CD4-positive, alpha-beta T cell treated with Interleukin-15 for 4 hours (primary cell): ENCODE data around the gene RANBP10.
"Not testable (repeated sequence)": the region's sequence is repeated elsewhere in the genome, so short reads cannot be mapped to it uniquely, and the experiment has no call there.

Experiments used
- DNase-seq: peaks from one replicate; pipeline ENCODE4 v3.0.0-alpha.2; 2020; ENCODE audit warnings: low spot score

Gene RANBP10

DNA sequence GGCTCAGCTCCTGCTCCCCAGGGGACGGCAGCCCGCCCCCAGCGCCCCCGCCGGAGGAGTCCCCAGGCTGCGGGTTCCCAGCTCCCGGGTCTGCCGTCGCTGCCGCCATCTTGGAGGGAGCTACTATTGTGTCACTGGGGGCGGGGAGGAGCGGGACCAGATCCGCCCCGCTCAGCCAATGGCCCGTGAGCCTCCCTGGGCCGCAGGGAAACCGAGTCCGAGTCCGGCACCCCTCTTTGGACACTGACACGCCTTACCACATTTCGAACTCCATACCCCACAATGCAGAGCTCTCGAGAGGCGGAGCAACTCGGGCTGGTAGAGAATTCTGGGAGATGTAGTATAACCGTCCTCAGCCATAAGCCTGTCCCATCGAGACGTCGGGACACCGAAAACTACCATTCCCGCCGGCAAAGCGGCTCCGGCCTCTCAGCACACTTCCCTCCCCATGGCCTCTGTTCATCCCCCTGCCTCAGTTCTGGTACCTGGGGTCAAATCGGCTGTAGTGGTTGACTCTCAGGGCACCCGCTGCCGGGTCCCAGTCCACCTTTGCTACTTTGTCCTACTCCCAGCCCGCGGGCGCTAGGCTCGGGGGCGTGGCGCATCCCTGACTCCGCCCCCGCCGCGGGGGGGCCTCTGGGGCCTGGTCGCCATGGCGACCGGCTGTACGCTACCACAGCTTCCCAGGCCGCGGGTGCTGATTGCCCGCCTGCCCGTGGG is at the start of gene RANBP10, which contains the start of gene TSNAXIP1:
RANBP10 (minus strand) TSS at position 133 of the 720 bp plus-strand sequence; CDS start at position 109, 24 bp downstream.
TSNAXIP1 (plus strand) TSS at position 462 of the 720 bp plus-strand sequence. CDS start 261 bp downstream, outside the sequence.
- DNase-seq, result peak; percentile 98

DNA sequence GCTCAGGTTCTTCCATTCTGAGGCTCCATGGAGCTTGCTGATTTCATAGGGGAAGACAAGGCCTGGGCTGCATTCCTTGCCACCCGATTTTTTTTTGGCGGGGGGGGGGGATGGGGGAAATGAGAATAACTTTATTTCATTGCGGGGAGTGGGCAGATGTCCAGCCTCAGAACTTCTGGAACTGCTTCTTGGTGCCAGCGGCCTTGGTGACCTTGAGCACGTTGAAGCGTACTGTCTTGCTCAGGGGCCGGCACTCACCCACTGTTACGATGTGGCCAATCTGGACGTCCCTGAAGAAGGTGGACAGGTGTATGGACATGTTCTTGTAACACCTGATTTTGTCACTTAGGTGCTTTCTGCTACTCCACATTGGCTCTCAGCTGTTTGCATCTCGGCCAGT is 49.4 kb upstream of the RANBP10 start:
- DNase-seq, result no peak

DNA sequence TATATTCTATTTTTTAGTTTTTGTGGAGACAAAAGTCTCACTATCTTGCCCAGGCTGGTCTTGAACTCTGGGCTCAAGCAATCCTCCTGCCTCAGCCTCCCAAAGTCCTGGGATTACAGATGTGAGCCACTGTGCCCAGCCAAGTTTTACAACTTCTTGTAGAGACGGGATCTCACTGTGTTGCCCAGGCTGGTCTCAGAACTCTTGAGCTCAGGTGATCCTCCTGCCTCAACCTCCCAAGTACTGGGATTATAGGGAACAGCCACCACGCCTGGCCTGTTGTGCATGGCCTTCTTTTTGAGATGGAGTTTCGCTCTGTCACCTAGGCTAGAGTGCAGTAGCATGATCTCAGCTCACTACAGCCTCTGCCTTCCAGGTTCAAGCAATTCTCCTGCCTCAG is 47.3 kb upstream of the RANBP10 start:
- no peak for DNase-seq

DNA sequence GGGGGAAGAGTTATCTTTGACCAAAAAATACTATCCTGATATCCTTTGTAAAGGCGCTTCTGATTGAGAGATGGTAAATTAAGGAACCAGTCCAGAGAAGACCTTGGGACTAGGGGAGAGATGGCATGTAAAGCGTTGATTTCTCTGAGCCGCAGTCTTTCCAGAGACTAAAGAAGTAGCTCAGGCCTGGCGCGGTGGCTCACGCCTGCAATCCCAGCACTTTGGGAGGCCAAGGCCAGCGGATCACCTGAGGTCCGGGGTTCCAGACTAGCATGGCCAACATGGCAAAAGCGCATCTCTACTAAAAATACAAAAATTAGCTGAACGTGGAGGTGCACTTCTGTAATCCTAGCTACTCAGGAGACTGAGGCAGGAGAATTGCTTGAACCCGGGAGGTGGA is 41.8 kb upstream of the RANBP10 start:
- no peak for DNase-seq

DNA sequence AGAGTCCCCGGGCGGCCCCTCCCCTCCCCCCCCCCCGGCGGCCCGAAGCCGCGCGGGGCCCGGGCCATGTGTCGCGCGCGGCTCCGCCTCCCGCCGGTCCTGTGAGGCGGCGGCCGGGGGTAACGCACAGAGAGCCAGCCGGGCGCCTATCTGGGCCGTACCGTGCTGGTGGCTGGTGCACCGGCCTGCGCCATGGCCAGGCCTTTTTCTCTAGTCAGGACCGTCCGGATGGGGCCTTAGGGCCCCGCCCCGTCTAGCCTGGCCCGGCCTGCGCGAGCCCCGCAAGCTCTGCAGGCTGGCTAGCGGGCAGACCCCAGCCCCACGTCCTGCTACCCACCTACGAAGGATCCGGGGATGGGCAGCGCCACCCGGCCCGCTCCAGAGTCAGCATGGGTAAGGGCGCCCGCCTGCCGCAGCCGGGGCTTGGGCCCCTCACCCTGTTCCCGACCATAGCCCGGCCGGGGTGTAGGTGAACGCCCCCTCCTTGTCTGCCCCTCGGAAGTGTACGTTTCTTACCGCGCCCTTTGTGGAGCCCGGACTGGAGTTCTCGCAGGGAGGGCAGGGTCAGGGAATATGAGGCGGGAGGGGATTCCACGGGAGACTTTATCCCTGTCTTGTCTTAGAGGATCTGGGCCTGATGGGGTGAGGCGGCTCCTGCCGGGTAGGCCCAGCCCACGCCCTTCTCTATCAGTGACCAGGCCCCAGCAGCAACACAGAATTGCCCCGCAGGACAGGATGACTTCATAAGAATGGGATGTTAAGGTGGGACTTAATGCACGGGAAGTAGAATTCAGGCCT is 40.9 kb upstream of the RANBP10 start, which contains the start of gene CENPT:
CENPT (minus strand) TSS at position 630 of the 798 bp plus-strand sequence. CDS start 13,834 bp downstream, outside the sequence.
- peak; percentile 59 for DNase-seq

DNA sequence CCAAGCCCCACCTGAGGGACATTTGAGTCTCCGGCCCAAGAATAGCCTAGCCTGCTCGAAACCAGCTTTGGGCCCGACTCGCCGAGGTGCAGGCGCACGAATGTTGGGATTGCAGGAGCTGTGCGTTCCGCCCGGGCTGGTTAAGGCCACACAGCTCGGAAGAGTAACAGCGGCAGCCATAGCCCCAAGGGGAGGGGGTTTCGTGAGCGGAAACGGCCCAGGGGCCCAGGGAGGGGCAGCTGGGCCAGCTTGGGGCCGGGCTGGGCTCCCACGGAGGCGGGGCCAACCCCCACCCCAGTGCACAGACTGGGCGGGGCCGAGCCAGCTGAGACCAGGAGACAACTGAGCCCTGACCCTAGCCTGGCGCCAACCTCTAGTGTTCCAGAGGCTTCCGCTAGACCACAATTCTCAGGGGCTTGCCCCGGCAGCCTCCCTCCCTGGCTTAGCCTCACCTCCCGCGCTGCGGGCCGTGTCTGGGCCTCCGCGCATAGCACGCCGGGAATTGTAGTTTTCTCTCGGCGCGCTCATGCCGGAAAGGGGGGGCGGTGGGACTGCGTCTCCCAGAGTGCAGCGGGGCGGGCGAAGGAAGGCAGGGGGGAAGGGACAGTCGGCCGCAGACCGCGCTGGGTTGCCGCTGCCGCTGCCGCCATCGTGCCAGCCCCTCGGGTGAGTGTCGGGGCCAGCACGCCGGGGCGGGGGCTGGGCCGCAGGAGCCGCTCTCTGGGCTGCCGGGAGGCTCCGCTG is 40.1 kb upstream of the RANBP10 start, which contains the start of gene NUTF2:
NUTF2 (plus strand) TSS at position 614 of the 744 bp plus-strand sequence. CDS start 18,198 bp downstream, outside the sequence.
- DNase-seq, result peak; percentile 95

DNA sequence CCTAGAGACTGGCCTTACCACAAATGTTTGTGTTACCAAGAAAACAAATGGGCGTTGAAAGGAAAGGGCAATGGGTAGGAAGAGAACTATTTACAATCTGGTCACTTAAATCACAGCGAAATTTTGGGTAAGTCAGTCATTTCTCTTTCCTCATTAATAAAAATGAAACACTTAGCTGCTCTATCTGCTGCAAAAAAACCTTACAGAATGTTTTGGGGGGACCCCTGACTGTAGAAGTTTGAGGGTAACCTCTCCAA is 39.6 kb upstream of the RANBP10 start:
- DNase-seq, result no peak

DNA sequence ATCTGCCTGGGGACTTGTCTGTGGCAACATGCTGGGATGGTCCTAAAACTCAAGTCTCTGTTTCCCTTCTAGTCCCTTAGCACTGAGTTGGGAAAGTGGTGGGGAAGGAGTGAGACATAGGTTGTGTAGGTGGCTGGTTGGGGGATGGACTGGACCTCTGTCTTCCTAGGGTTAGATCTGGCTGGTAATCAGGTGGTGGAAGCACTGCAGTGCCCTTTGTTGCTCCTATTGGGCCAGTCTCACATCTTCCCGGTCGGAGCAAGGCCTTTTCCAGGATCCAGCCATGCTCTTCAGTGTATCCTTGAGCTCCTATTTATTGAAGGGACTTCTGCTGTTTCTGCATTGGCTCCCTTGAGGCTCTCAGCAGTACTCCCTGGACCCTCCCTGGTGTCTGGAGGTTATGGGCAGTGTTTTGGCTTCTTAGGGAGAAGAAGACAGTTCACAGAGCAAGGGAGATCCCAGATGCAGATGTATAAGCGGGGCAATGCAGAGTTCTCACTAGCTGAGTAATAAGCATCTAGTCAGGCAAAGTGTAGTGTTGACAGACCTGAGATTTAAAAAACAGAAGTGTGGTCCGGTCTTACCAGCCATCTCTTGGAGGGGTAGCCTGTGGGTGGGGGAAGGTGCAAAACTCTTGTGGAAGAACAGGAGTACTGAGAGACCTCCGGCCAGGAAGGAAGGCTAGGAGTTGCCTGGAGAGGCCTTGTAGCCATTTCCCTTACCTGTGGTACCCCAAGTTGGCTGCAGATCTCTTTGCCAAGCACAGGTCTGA is 39.1 kb upstream of the RANBP10 start:
- DNase-seq, result no peak

DNA sequence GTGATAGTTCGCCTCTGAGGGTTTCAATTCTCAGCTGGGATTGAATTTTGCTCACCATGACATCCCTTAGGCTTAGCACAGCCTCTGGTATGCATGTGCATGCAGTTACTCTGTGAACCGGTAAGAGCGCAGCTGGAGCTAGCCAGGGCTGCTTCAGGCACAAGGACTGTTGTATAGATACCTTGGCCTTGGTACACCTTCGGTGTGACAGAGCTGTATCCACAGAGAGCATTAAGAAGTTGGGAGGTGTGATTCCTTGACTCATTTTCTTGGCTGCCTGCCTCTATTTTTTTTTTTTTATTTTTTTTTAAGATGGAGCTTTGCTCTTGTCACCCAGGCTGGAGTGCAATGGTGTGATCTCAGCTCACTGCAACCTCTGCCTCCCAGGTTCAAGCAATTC is 38.1 kb upstream of the RANBP10 start:
- DNase-seq, result no peak

DNA sequence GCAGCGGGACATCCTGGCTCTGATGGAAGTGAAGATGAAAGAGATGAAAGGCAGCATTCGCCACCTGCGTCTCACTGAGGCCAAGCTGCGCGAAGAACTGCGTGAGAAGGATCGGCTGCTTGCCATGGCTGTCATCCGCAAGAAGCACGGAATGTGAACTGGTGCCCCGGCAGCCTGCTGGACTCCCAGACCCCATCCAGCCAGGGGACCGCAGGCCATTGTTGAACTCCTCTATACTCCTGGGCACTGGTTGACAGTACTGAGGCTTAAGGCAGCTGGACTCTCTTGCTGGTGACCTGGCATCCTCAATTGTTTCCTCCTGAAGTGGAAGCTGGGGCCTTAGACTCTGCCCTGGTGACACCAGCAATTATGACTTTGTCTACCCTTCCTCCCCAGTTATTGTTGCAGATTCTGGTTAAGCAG is 37.0 kb upstream of the RANBP10 start:
- DNase-seq, result no peak

DNA sequence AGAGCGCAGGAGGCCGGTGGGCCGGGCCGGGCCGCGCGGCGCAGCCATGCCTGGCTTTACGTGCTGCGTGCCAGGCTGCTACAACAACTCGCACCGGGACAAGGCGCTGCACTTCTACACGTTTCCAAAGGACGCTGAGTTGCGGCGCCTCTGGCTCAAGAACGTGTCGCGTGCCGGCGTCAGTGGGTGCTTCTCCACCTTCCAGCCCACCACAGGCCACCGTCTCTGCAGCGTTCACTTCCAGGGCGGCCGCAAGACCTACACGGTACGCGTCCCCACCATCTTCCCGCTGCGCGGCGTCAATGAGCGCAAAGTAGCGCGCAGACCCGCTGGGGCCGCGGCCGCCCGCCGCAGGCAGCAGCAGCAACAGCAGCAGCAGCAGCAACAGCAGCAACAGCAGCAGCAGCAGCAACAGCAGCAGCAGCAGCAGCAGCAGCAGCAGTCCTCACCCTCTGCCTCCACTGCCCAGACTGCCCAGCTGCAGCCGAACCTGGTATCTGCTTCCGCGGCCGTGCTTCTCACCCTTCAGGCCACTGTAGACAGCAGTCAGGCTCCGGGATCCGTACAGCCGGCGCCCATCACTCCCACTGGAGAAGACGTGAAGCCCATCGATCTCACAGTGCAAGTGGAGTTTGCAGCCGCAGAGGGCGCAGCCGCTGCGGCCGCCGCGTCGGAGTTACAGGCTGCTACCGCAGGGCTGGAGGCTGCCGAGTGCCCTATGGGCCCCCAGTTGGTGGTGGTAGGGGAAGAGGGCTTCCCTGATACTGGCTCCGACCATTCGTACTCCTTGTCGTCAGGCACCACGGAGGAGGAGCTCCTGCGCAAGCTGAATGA is 36.4 kb upstream of the RANBP10 start:
- DNase-seq, result peak; percentile 61

DNA sequence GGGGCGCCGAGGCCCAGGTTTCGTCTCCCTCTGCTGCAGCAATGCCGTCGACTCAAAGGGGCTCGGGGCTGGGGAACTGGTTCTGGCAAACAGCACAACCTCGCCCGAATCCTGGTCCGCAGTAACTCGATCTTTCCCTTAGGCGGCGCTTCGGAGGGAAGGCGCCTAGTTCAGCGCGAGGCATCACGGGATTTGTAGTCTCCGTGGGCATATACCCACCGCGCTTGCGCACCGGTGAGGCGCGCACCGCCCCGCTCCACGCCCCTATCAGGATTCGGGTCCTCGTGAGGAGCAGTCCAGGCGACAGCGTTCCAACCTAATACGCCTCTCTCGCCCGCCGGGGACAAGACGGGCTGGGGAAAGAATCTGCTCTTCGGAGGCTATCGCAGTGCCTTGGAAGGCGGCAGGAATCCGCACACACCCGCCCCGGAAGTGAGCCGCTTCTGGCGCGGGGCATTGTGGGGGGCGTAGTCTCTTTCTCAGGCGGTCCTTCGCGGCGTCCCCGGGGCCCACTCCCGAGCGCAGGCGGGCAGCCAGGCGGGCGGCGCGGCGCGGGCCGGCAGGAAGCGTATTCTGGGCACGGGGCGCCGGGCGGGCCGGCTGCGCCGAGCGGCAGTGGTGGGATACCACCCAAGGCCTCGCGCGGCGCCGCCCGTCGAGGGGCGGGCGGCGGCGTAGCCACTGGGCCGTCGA is 35.6 kb upstream of the RANBP10 start, which contains the start of gene THAP11:
THAP11 (plus strand) TSS at position 505 of the 693 bp plus-strand sequence. CDS start 235 bp downstream, outside the sequence.
- peak; percentile 96 for DNase-seq

DNA sequence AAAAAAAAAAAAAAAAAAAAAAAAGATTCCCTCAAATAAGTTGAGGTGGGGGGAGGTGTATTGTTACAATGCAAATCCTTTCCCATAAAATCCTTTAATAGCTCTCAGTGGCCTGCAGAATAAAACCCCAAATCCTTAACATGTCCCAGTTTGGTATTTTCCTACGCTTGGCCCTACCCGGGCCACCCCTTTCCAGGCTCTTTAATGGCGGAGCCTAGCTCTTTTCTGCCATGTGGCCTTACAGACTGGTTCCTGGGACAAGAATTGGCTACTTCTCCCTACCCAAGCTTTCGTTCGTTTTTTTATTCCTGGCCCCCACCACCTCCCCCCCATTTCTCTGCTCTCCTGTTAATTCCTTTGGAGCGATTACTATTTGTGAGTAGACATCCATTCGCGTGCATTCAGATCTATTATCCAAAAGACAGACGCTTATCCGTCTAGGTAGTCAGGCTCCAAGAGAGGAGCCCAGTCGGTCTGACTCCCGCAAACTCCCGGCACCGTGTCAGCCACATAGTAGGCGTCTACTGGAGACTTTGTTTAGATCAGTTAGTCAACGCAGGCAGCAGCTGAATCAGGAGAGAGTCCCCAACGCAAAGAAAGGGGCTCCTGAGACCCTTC is 34.9 kb upstream of the RANBP10 start:
- no peak for DNase-seq

DNA sequence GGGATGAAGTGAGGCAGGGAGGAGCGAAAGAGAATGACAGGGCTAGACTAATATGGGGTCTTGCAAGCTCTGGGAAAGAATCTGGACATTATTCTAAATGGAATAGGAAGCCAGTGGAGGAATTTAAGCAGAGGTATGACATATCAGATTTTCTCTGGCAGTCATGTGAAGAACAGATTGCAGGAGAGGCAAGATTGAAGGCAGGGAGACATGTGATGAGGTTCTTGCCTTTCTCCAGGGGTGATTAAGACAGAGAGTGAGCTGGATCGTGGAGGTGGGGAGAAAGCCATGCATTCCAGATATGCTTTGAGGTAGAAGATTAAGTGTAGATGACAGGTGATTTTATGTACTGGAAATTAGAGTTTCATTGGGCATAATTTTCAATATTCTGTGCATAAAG is 31.5 kb upstream of the RANBP10 start:
- DNase-seq, result no peak

DNA sequence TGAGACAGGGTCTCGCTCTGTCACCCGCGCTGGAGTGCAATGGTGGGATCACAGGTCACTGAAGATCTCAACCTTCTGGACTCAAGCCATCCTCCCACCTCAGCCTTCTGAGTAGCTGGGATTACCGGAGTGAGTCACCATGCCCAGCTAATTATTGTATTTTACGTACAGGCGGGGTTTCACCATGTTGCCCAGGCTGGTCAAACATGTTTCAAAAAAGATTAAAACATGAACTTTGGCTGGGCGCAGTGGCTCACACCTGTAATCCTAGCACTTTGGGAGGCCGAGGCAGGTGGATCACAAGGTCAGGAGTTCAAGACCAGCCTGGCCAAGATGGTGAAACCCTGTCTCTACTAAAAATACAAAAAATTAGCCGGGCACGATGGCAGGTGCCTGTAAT is 30.8 kb upstream of the RANBP10 start:
- not testable (repeated sequence) for DNase-seq

DNA sequence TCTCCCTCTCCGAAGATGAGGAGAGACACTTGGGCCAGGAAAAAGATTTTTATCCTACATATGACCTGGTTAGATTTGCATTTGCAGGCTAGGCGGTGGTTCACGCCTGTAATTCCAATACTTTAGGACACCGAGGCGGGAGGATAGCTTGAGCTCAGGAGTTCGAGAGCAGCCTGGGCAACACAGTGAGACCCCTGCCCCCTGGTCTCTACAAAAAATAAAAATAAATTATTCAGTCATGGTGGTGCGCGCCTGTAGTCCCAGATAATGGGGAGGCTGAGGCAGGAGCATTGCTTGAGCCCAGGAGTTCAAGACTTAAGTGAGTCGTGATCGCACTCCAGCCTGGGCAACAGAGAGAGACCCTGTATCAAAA is 27.9 kb upstream of the RANBP10 start:
- no peak for DNase-seq

DNA sequence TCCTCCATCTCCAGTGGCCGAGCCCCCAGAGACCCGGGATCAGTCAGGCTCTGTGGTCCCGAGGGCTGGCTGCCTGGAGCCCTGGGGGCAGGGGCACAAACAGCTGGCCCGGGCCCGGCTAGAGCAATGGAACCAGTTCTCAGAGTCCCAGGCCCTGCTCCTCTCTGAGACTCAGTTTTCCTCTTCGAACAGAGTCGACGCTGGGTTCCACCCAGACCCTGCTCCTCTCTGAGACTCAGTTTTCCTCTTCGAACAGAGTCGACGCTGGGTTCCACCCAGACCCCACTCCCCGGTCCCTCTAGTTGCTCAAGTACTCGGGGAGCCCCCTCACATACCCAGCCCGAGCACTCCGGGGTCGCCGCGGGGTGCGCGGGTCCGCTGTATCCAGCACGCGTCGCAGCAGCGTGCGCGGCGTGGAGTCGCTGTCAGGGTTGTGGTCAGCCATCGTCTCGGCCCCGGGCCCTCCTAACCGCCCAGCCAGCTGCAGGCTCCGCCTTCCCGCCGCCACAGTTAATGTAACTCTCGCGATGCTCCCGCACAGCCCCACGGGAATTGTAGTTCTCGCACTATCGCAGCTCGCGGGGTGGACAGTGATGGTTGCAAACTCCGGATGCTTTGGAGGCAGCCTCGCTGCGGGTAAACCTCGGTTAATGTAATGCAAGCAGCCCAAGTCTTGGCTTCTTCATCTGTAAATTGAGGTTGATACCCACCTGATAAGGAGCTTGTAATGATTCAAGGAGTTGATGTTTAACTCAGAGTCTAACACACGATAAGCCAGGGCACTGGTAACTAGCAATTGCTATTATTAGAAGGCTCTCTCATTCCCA is 27.3 kb upstream of the RANBP10 start:
- peak; percentile 94 for DNase-seq

DNA sequence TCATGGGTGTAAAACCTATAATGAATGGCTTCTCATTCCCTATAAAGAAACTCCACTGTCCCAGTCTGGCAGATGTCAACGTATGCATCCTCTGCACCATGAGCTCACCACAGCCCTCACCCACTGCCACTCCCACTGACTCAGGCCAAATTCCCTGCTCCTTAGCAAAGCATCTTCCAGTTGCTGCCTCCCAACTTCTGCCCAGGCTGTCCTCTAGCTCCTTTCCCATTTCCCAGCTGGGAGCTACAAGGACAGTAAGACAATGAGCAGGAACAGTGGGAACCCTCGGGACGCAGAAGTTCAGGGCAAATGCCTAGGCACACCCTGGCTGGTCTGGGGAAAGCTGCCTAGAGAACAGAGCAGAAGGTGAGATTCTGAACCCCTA is 26.7 kb upstream of the RANBP10 start:
- DNase-seq, result no peak

DNA sequence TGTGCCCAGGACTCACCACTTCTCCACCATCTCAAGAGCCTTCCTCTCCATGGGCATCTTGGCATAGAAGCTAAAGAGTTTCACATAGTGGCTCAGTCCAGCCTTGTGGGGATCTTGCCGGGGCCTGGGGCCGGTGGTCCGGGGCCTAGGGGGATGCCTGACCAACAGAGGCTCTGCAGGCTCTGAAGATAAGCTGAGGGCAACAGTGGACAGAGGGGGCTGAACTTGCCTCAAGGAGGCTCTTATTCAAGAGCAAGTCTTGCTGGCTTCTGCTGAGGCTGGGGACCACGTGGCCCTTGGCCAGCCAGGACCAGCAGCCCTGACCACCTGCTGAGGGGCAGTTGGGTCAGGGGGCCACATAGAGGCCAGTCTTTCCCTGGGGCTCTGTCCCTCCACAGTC is 22.3 kb upstream of the RANBP10 start:
- DNase-seq, result no peak
